ENCODE data around the gene YJEFN3.

The YJEFN3 gene

DNA sequence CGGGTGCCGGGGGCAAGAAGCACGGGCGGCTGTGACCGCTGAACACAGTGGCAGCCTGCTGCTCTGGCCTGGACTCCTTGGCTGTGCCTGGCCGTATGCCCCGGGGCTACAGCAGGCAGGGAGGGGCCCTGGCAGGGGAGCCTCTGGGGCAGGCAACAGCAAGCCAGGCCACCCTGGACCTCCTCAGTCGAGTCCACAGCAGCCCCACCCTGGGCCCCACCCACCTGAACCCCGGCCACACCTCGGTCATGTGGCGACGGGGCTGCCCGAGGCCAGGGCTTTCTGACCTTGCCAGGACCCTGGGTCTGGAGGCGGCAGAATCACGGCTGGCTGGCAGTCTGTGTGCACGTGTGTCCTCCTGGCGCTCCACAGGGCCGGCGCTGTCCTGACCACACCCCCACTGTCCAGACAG is 18.0 kb downstream of the YJEFN3 start:
- H3K27me3 ChIP-seq (replicated peaks; ENCODE audit: control insufficient read depth, insufficient read depth, low read length, poor library complexity, severe bottlenecking), result no peaks in the 10 kb centered on the region
- no peaks in the 10 kb centered on the region for H3K36me3 ChIP-seq (ENCODE audit: control insufficient read depth, insufficient read depth, low read length)
- H3K9me3 ChIP-seq (ENCODE audit: control insufficient read depth, low read length), result no peaks in the 10 kb centered on the region
- H3K4me3 ChIP-seq (ENCODE audit: insufficient read depth, low read depth, low read length, poor library complexity, severe bottlenecking), result no peak overlapping the region
- no peak overlapping the region for H3K27ac ChIP-seq (ENCODE audit: insufficient read depth, low read length, poor library complexity, severe bottlenecking)
- peaks cover under 1% of the 10 kb centered on the region for H3K4me1 ChIP-seq (ENCODE audit: control insufficient read depth, insufficient read depth, low read length, poor library complexity, severe bottlenecking)
- no peak for DNase-seq

DNA sequence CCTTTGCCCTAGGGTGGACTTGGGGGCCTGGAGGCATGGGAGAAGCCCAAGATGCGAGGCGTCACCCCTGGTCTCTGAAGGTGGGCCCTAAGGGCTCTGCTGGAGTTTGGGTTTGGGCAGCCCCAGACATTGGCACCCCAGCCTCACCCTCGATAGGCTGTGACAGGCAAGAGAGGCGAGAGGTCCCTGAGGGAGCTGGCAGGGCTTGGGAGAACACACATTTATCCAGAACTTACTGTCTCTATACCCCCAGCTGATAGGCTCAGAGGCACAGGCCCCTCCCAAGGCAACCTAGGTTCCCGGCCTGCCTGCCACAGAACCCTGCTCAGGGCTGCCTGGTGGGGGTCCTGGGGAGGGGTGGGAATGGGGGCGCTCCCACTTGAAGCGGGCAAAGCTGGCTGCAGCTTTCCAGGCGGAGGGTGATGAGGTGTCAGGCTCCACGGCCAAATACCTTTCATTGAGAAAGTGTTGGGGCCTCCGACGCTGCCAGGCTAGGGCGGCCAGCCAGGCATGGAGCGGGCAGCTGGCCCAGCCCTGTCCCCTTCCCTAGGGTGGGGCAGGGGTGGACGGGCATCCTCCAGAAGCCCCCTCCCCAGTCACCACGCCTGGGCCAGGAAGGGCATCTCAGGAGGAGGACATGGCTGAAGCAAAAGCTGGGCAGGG is 19.1 kb downstream of the YJEFN3 start:
- H3K36me3 ChIP-seq (ENCODE audit: control insufficient read depth, insufficient read depth, low read length), result no peaks in the 10 kb centered on the region
- H3K9me3 ChIP-seq (ENCODE audit: control insufficient read depth, low read length), result no peaks in the 10 kb centered on the region
- no peak overlapping the region for H3K27ac ChIP-seq (ENCODE audit: insufficient read depth, low read length, poor library complexity, severe bottlenecking)
- H3K4me1 ChIP-seq (ENCODE audit: control insufficient read depth, insufficient read depth, low read length, poor library complexity, severe bottlenecking), result no peaks in the 10 kb centered on the region
- H3K4me3 ChIP-seq (ENCODE audit: insufficient read depth, low read depth, low read length, poor library complexity, severe bottlenecking), result no peak overlapping the region
- no peaks in the 10 kb centered on the region for H3K27me3 ChIP-seq (replicated peaks; ENCODE audit: control insufficient read depth, insufficient read depth, low read length, poor library complexity, severe bottlenecking)
- DNase-seq, result no peak

- Histone ChIP-seq H3K4me3 (ENCODE audit: insufficient read depth, low read depth, low read length, poor library complexity, severe bottlenecking) (no peak overlapping the region), H3K9me3 (ENCODE audit: control insufficient read depth, low read length) (no peaks in the 10 kb centered on the region), H3K36me3 (ENCODE audit: control insufficient read depth, insufficient read depth, low read length) (no peaks in the 10 kb centered on the region), H3K27me3 (replicated peaks; ENCODE audit: control insufficient read depth, insufficient read depth, low read length, poor library complexity, severe bottlenecking) (no peaks in the 10 kb centered on the region), H3K27ac (ENCODE audit: insufficient read depth, low read length, poor library complexity, severe bottlenecking) (no peak overlapping the region), H3K4me1 (ENCODE audit: control insufficient read depth, insufficient read depth, low read length, poor library complexity, severe bottlenecking) (peaks cover 2% of the 10 kb centered on the region)
- DNase-seq, result no peak
These were observed 20.4 kb downstream of the YJEFN3 start for GRCh38 chr19:19548915-19549759.

- no peaks in the 10 kb centered on the region for H3K27me3 ChIP-seq (replicated peaks; ENCODE audit: control insufficient read depth, insufficient read depth, low read length, poor library complexity, severe bottlenecking)
- no peaks in the 10 kb centered on the region for H3K9me3 ChIP-seq (ENCODE audit: control insufficient read depth, low read length)
- H3K27ac ChIP-seq (ENCODE audit: insufficient read depth, low read length, poor library complexity, severe bottlenecking), result no peak overlapping the region
- H3K36me3 ChIP-seq (ENCODE audit: control insufficient read depth, insufficient read depth, low read length), result no peaks in the 10 kb centered on the region
- DNase-seq, result no peak
- H3K4me1 ChIP-seq (ENCODE audit: control insufficient read depth, insufficient read depth, low read length, poor library complexity, severe bottlenecking), result peaks cover 6% of the 10 kb centered on the region
- H3K4me3 ChIP-seq (ENCODE audit: insufficient read depth, low read depth, low read length, poor library complexity, severe bottlenecking), result no peak overlapping the region
These were observed 21.2 kb downstream of the YJEFN3 start for GRCh38 chr19:19549804-19550464.

DNA sequence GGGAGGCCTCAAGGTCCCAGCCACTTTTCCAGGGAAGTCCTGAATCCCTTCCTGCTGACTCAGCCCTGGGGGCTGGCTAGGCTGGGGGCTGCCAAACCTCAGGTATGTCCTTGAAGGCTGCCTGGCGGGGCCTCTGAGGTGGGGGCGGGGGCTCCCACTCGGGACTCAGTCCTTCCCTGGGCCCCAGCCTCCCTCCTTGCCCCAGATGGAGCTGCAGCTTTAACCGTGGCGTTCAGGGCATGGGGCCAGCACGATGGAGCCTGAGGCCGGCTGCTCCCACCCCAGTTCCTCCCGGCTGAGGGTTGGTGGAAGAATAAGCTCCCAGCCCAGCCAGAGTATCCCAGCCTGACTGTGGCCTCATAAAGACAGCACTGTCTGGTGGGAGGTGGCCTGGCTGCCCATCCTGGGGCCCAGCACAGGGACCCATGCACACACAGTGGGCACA is 21.8 kb downstream of the YJEFN3 start:
- Histone ChIP-seq H3K27me3 (replicated peaks; ENCODE audit: control insufficient read depth, insufficient read depth, low read length, poor library complexity, severe bottlenecking) (no peaks in the 10 kb centered on the region), H3K4me3 (ENCODE audit: insufficient read depth, low read depth, low read length, poor library complexity, severe bottlenecking) (no peak overlapping the region), H3K9me3 (ENCODE audit: control insufficient read depth, low read length) (no peaks in the 10 kb centered on the region), H3K27ac (ENCODE audit: insufficient read depth, low read length, poor library complexity, severe bottlenecking) (no peak overlapping the region), H3K4me1 (ENCODE audit: control insufficient read depth, insufficient read depth, low read length, poor library complexity, severe bottlenecking) (peaks cover 6% of the 10 kb centered on the region), H3K36me3 (ENCODE audit: control insufficient read depth, insufficient read depth, low read length) (no peaks in the 10 kb centered on the region)
- DNase-seq, result no peak

DNA sequence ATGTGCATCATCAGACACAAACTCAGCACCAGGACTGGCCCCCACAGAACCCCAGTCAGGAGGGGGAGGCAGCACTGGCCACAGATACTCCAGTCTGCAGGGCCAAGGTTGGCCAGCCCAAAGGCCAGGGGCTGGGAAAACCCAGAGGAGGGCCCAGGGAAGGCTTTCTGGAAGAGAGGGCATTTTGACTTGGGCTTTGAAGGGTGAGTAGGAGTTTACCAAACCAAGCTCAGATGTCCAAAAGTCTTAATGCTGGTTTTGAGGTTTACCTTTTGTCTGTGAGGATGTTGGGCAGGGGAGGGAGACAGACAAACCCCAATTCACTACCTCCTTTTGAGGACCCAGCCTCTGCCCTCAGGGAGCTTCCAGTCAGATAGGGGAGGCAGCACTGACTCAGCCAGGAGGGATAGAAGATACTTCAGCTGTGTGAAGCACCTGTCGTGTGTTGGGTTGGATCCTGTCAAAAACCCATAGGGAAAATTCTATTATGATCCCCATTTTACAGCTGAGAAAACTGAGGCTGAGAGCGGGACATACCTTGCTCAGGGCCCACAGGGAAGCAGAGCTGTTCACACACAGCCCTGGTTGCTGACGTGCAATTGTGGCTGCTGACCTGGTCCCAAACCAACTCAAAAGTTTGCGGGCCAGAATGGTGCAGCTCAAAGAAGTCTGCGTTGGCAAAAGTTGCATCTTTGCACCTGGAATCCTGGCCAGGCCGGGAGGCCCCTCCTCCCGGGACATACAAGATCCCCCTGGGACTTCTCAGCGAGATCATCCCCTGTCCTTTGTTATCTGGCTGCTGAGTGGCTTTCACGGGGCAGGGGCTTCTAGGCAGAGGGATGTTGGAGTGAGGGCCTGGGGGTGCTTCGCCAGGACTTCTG is 22.5 kb downstream of the YJEFN3 start:
- Histone ChIP-seq H3K4me1 (ENCODE audit: control insufficient read depth, insufficient read depth, low read length, poor library complexity, severe bottlenecking) (peaks cover 6% of the 10 kb centered on the region), H3K27ac (ENCODE audit: insufficient read depth, low read length, poor library complexity, severe bottlenecking) (no peak overlapping the region), H3K27me3 (replicated peaks; ENCODE audit: control insufficient read depth, insufficient read depth, low read length, poor library complexity, severe bottlenecking) (no peaks in the 10 kb centered on the region), H3K4me3 (ENCODE audit: insufficient read depth, low read depth, low read length, poor library complexity, severe bottlenecking) (no peak overlapping the region), H3K9me3 (ENCODE audit: control insufficient read depth, low read length) (no peaks in the 10 kb centered on the region), H3K36me3 (ENCODE audit: control insufficient read depth, insufficient read depth, low read length) (no peaks in the 10 kb centered on the region)
- DNase-seq, result no peak

- Histone ChIP-seq H3K27ac (ENCODE audit: insufficient read depth, low read length, poor library complexity, severe bottlenecking) (no peak overlapping the region), H3K4me3 (ENCODE audit: insufficient read depth, low read depth, low read length, poor library complexity, severe bottlenecking) (no peak overlapping the region), H3K4me1 (ENCODE audit: control insufficient read depth, insufficient read depth, low read length, poor library complexity, severe bottlenecking) (peaks cover 6% of the 10 kb centered on the region), H3K36me3 (ENCODE audit: control insufficient read depth, insufficient read depth, low read length) (no peaks in the 10 kb centered on the region), H3K27me3 (replicated peaks; ENCODE audit: control insufficient read depth, insufficient read depth, low read length, poor library complexity, severe bottlenecking) (no peaks in the 10 kb centered on the region), H3K9me3 (ENCODE audit: control insufficient read depth, low read length) (no peaks in the 10 kb centered on the region)
- no peak for DNase-seq
These were observed 23.1 kb downstream of the YJEFN3 start for GRCh38 chr19:19551853-19552192.

- H3K4me3 ChIP-seq (ENCODE audit: insufficient read depth, low read depth, low read length, poor library complexity, severe bottlenecking), result no peak overlapping the region
- DNase-seq, result no peak
- no peaks in the 10 kb centered on the region for H3K9me3 ChIP-seq (ENCODE audit: control insufficient read depth, low read length)
- no peak overlapping the region for H3K27ac ChIP-seq (ENCODE audit: insufficient read depth, low read length, poor library complexity, severe bottlenecking)
- peaks cover 6% of the 10 kb centered on the region for H3K4me1 ChIP-seq (ENCODE audit: control insufficient read depth, insufficient read depth, low read length, poor library complexity, severe bottlenecking)
- no peaks in the 10 kb centered on the region for H3K27me3 ChIP-seq (replicated peaks; ENCODE audit: control insufficient read depth, insufficient read depth, low read length, poor library complexity, severe bottlenecking)
- H3K36me3 ChIP-seq (ENCODE audit: control insufficient read depth, insufficient read depth, low read length), result no peaks in the 10 kb centered on the region
These were observed 24.1 kb downstream of the YJEFN3 start for GRCh38 chr19:19552798-19553197.

GRCh38 chr19:19553670-19554069 is 25.0 kb downstream of the YJEFN3 start:
- Histone ChIP-seq H3K36me3 (ENCODE audit: control insufficient read depth, insufficient read depth, low read length) (no peaks in the 10 kb centered on the region), H3K4me3 (ENCODE audit: insufficient read depth, low read depth, low read length, poor library complexity, severe bottlenecking) (no peak overlapping the region), H3K27me3 (replicated peaks; ENCODE audit: control insufficient read depth, insufficient read depth, low read length, poor library complexity, severe bottlenecking) (no peaks in the 10 kb centered on the region), H3K4me1 (ENCODE audit: control insufficient read depth, insufficient read depth, low read length, poor library complexity, severe bottlenecking) (peaks cover 6% of the 10 kb centered on the region), H3K27ac (ENCODE audit: insufficient read depth, low read length, poor library complexity, severe bottlenecking) (no peak overlapping the region), H3K9me3 (ENCODE audit: control insufficient read depth, low read length) (no peaks in the 10 kb centered on the region)
- DNase-seq, result no peak

Measured in effector memory CD4-positive, alpha-beta T cell (primary cell).